WTC11 (cell line): ENCODE measurements around the gene HEXD. TPM values are rescaled to one million over a fixed set of nuclear protein-coding genes. Genes with fewer than 3 reads are reported as not detected.

ENCODE experiments used
- ATAC-seq: fragments of 200-7000 bp; cut with Tn5 transposase; 2 replicates; pipeline ENCODE4 v1.10.0; 2021; ENCODE audit warnings: mild to moderate bottlenecking, moderate library complexity
- CTCF ChIA-PET: fragments of 300-600 bp; sonication (Branson Sonifier 250); formaldehyde crosslinking; loops from one replicate; lab custom pipeline; 2021; ENCODE audit warnings: antibody characterized with exemption; lab: Charles Lee
- POLR2A ChIA-PET: fragments of 350-600 bp; sonication (Branson Sonifier 250); formaldehyde crosslinking; loops from one replicate; lab custom pipeline; 2021; ENCODE audit warnings: antibody characterized with exemption; lab: Charles Lee
- DNase-seq: peaks from one replicate; pipeline ENCODE4 v3.0.0; 2021; ENCODE audit warnings: low spot score
- H3K27ac Mint-ChIP-seq: 2 replicates; pipeline ENCODE4 v1.8.0; 2021; ENCODE audit warnings: mixed read lengths
- H3K27me3 Mint-ChIP-seq: 2 replicates; pipeline ENCODE4 v1.8.0; 2021; ENCODE audit warnings: low read depth, mild to moderate bottlenecking, moderate library complexity, mixed read lengths
- H3K36me3 Mint-ChIP-seq: 2 replicates; pipeline ENCODE4 v1.8.0; 2021; ENCODE audit warnings: mixed read lengths
- H3K4me1 Mint-ChIP-seq: 2 replicates; pipeline ENCODE4 v1.8.0; 2022; ENCODE audit warnings: mixed read lengths
- H3K4me3 Mint-ChIP-seq: 2 replicates; pipeline ENCODE4 v1.8.0; 2021; ENCODE audit warnings: mild to moderate bottlenecking, moderate library complexity, mixed read lengths
- H3K9me3 Mint-ChIP-seq: 2 replicates; pipeline ENCODE4 v1.8.0; 2021; ENCODE audit warnings: mixed read lengths
- AR ChIP-seq: fragments of 250-450 bp; sonication (Bioruptor Pico); IDR thresholded peaks from 2 replicates; pipeline ENCODE4 v1.9.0; 2021; ENCODE audit warnings: mild to moderate bottlenecking
- ATF1 ChIP-seq: sonication (generic); formaldehyde crosslinking; IDR thresholded peaks from 2 replicates; pipeline ENCODE4 v1.8.1; 2023; ENCODE audit warnings: mild to moderate bottlenecking, moderate library complexity, missing genetic modification reagents
- ATF6 ChIP-seq: sonication (generic); formaldehyde crosslinking; IDR thresholded peaks from 2 replicates; pipeline ENCODE4 v1.8.1; 2023; ENCODE audit warnings: mild to moderate bottlenecking, missing genetic modification reagents
- CDX4 ChIP-seq: fragments of 250-450 bp; sonication (Bioruptor Pico); IDR thresholded peaks from 2 replicates; pipeline ENCODE4 v1.9.0; 2021; ENCODE audit warnings: moderate library complexity, mild to moderate bottlenecking, inconsistent platforms, borderline replicate concordance
- E2F5 ChIP-seq: sonication (generic); formaldehyde crosslinking; IDR thresholded peaks from 2 replicates; pipeline ENCODE4 v1.8.1; 2022; ENCODE audit warnings: mild to moderate bottlenecking, moderate library complexity, missing genetic modification reagents
- ETV6 ChIP-seq: sonication (generic); formaldehyde crosslinking; IDR thresholded peaks from 2 replicates; pipeline ENCODE4 v1.8.1; 2022; ENCODE audit warnings: mild to moderate bottlenecking, missing genetic modification reagents
- IRF2 ChIP-seq: sonication (generic); formaldehyde crosslinking; IDR thresholded peaks from 2 replicates; pipeline ENCODE4 v1.8.0; 2022; ENCODE audit warnings: low read depth, missing genetic modification reagents, borderline replicate concordance
- MAX ChIP-seq: sonication (generic); formaldehyde crosslinking; IDR thresholded peaks from 2 replicates; pipeline ENCODE4 v1.8.0; 2022; ENCODE audit warnings: mild to moderate bottlenecking, missing genetic modification reagents
- MYBL2 ChIP-seq: sonication (generic); formaldehyde crosslinking; IDR thresholded peaks from 2 replicates; pipeline ENCODE4 v1.8.1; 2023; ENCODE audit warnings: mild to moderate bottlenecking, moderate library complexity, missing genetic modification reagents
- NR2C2 ChIP-seq: sonication (generic); formaldehyde crosslinking; IDR thresholded peaks from 2 replicates; pipeline ENCODE4 v1.8.0; 2022; ENCODE audit warnings: mild to moderate bottlenecking, missing genetic modification reagents
- NR3C1 ChIP-seq: sonication (generic); formaldehyde crosslinking; conservative IDR thresholded peaks from 2 replicates; pipeline ENCODE4 v1.8.1; 2023; ENCODE audit warnings: low read depth, mild to moderate bottlenecking, missing genetic modification reagents
- STAT6 ChIP-seq: sonication (generic); formaldehyde crosslinking; conservative IDR thresholded peaks from 2 replicates; pipeline ENCODE4 v1.8.1; 2023; ENCODE audit warnings: mild to moderate bottlenecking, low read depth, missing genetic modification reagents, moderate library complexity
- USF1 ChIP-seq: sonication (generic); formaldehyde crosslinking; IDR thresholded peaks from 2 replicates; pipeline ENCODE4 v1.8.0; 2022; ENCODE audit warnings: mild to moderate bottlenecking, missing genetic modification reagents
- ZNF219 ChIP-seq: sonication (generic); formaldehyde crosslinking; IDR thresholded peaks from 2 replicates; pipeline ENCODE4 v1.8.0; 2023; ENCODE audit warnings: missing genetic modification reagents, mild to moderate bottlenecking, borderline replicate concordance
- ZNF512 ChIP-seq: sonication (generic); formaldehyde crosslinking; IDR thresholded peaks from 2 replicates; pipeline ENCODE4 v1.8.1; 2022; ENCODE audit warnings: missing genetic modification reagents, borderline replicate concordance
- total RNA-seq: library from RNA; stranded (reverse); gene quantifications from 3 replicates; pipeline ENCODE4 v1.2.3, GENCODE V29; 2021

HEXD gene
- total RNA-seq, 1 experiment from 2014 or later, result 36.0 TPM

- peaks cover 17% of the 10 kb centered on the region for H3K27me3 Mint-ChIP-seq
- ChIA-PET POLR2A (no interaction called here), CTCF (no interaction called here)
- H3K4me3 Mint-ChIP-seq, result no peak overlapping the region
- H3K4me1 Mint-ChIP-seq, result peaks cover 14% of the 10 kb centered on the region
- DNase-seq, result no peak
- H3K36me3 Mint-ChIP-seq, result peaks cover 12% of the 10 kb centered on the region
- H3K27ac Mint-ChIP-seq, result no peak overlapping the region; the same call in 1 of the 2 replicates
- TF ChIP-seq NR2C2 (CRISPR knock-in tag), result no peak
- TF ChIP-seq ETV6, result no peak
- TF ChIP-seq MYBL2 (CRISPR knock-in tag), result no peak
- TF ChIP-seq ATF1 (CRISPR knock-in tag), result no peak
- H3K9me3 Mint-ChIP-seq, result peaks cover 17% of the 10 kb centered on the region
- ATAC-seq, result no peak
Observed at GRCh38 chr17:82447876-82448275, 29.7 kb downstream of the HEXD start.

GRCh38 chr17:82449131-82449882 lies 31.2 kb downstream of the HEXD start:
- ChIA-PET CTCF (interaction anchor here (0.7 to 1.1 kb wide), 2 partner anchors 25 to 213 kb away, joined by 3 to 4 read pairs; no protein-coding TSS in a partner anchor), POLR2A (no interaction called here)
- peaks cover 29% of the 10 kb centered on the region for H3K9me3 Mint-ChIP-seq
- peak; percentile 42 for DNase-seq
- peak overlapping the region; percentile 84 for H3K27ac Mint-ChIP-seq
- ATAC-seq, result peak; percentile 63
- H3K4me1 Mint-ChIP-seq, result peaks cover 14% of the 10 kb centered on the region
- no peak for TF ChIP-seq ZNF219
- no peak for TF ChIP-seq IRF2
- no peak for TF ChIP-seq ATF6 (CRISPR knock-in tag)
- no peak for TF ChIP-seq ZNF512 (CRISPR knock-in tag)
- no peak for TF ChIP-seq ETV6
- TF ChIP-seq NR3C1 (CRISPR knock-in tag), result no peak
- TF ChIP-seq USF1, result no peak
- no peak for TF ChIP-seq AR (CRISPR knock-in tag)
- no peak for TF ChIP-seq E2F5
- no peak for TF ChIP-seq STAT6 (CRISPR knock-in tag)
- no peak for TF ChIP-seq CDX4 (CRISPR knock-in tag)
- no peak for TF ChIP-seq MAX (CRISPR knock-in tag)
- H3K27me3 Mint-ChIP-seq, result peaks cover 20% of the 10 kb centered on the region
- H3K36me3 Mint-ChIP-seq, result peaks cover 16% of the 10 kb centered on the region
- H3K4me3 Mint-ChIP-seq, result peak overlapping the region; percentile 72
